ENCODE results near the gene MAGEC3. TPM values are rescaled to one million over a fixed set of nuclear protein-coding genes. Genes with fewer than 3 reads are reported as not detected.

MAGEC3 gene
- total and polyA plus RNA-seq, 9 of the 15 experiments (the other 6 are each of a cell fraction or from before 2014, with no cell fraction given): 0.11 to 0.28 (median 0.17) TPM; not detected in 6

DNA sequence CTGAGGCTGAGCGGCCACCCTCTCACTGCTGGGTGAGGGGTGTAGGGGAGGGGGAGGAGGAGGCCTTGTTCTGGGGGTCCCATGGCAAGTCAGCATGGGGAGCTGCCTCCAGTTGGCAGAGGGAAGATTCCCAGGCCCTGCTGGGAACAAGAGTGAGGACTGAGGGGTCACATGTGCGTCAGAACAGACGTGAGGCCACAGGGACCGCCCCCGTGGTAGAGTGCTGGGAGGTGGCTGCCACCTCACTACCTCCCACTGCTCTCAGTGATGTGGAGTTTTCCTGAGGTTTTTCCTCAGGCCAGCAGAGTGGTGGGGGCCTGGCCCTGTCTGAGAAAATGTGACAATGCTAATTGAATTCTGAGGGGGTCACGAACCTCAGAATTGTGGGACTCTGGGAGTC lies 66.1 kb downstream of the MAGEC3 start:
- Histone ChIP-seq H3K4me2 (ENCODE audit: insufficient read depth, low read length) (peak overlapping the region; percentile 69), H4K20me1 (replicated peaks; ENCODE audit: control insufficient read depth, insufficient read depth, low read length) (no peaks in the 10 kb centered on the region), H3K9ac (ENCODE audit: insufficient read depth in 1 of 2, low read depth in 2 of 2, low read length in 2 of 2) (peak overlapping the region; percentile 80 to 88), H3K4me3 (peak overlapping the region; percentile 50), H3K9me1 (ENCODE audit: control insufficient read depth, insufficient read depth, low read length) (no peaks in the 10 kb centered on the region), H3K27ac (ENCODE audit: extremely low read depth, low read depth, low read length) (peak overlapping the region; percentile 87), H2AFZ (ENCODE audit: low read depth, low read length) (peak overlapping the region; percentile 68; the same call in 1 of the 2 replicates), H3K4me1 (replicated peaks in 1 of 2; ENCODE audit: control insufficient read depth in 2 of 2, insufficient read depth in 2 of 2, low read length in 2 of 2) (peaks cover 0 to 4% of the 10 kb centered on the region in 2 experiments; a peak in 1 of 5 replicates), H3K79me2 (ENCODE audit: control insufficient read depth, insufficient read depth, low read length) (peaks cover 10% of the 10 kb centered on the region), H3K36me3 (ENCODE audit: control insufficient read depth, insufficient read depth, low read length) (peaks cover 14% of the 10 kb centered on the region; the same call in 1 of the 3 replicates), H3K27me3 (ENCODE audit: control insufficient read depth in 2 of 2, insufficient read depth in 2 of 2, low read length in 2 of 2) (no peaks in the 10 kb centered on the region), H3K9me3 (replicated peaks; ENCODE audit: control insufficient read depth, insufficient read depth, low read depth, low read length) (no peaks in the 10 kb centered on the region)
- TF ChIP-seq CBX2 (IDR thresholded peaks at IDR 0.05; ENCODE audit: insufficient read depth, low read length, poor library complexity, severe bottlenecking) (no peak), ZNF280A (IDR thresholded peaks at IDR 0.05; ENCODE audit: low read depth, partially characterized antibody) (no peak), MXI1 (IDR thresholded peaks at IDR 0.05; ENCODE audit: low read depth, low read length) (no peak), RBFOX2 (IDR thresholded peaks at IDR 0.05; ENCODE audit: low read depth, low read length) (peak; percentile 44), NR2C2 (CRISPR knock-in tag; IDR thresholded peaks at IDR 0.05) (no peak), NR2C2 (tag; IDR thresholded peaks at IDR 0.05) (peak; percentile 48; the same call in 1 of the 2 replicates), DNMT1 (IDR thresholded peaks at IDR 0.05) (no peak), IFI16 (CRISPR knock-in tag; IDR thresholded peaks at IDR 0.05) (no peak)
- TF ChIP-seq, protein P1, sequence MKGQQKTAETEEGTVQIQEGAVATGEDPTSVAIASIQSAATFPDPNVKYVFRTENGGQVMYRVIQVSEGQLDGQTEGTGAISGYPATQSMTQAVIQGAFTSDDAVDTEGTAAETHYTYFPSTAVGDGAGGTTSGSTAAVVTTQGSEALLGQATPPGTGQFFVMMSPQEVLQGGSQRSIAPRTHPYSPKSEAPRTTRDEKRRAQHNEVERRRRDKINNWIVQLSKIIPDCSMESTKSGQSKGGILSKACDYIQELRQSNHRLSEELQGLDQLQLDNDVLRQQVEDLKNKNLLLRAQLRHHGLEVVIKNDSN (CRISPR knock-in tag; IDR thresholded peaks at IDR 0.05): 0 out of 2 replicates have a peak, but pooled peaks have one; percentile 7
- ATAC-seq: peak; percentile 85
- in situ Hi-C loops (cut with MboI) (no loop called here), intact Hi-C loops (cut with micrococcal nuclease) (no loop called here)
- DNase-seq (ENCODE audit: extremely low read depth in 1 of 4, low spot score in 3 of 4): peak in 3 of 4 experiments; percentile 5 to 26 (median 5)
- CTCF ChIA-PET (ENCODE audit: low intra/inter-chr PET ratio): no interaction called here
- FAIRE-seq: no peak
- no TSS peak for BruUV-seq (replicated peaks)
- 3% methylated on average over 5 of the region's 6 CpGs for WGBS (ENCODE audit: insufficient coverage, low coverage, missing lambda C conversion rate)
- POLR2A ChIA-PET: no interaction called here

All from K562 (cell line).